CD14-positive monocyte (primary cell): ENCODE measurements around the gene PATJ. TPM values are rescaled to one million over a fixed set of nuclear protein-coding genes. Genes with fewer than 3 reads are reported as not detected.

Experiments used
- DNase-seq, 3 donors: peaks; one replicate each; pipeline ENCODE4 v3.0.0-alpha.2; 2011 to 2022
- H2AFZ ChIP-seq: 2 replicates; pipeline ENCODE4 v1.6.0; 2012; ENCODE audit warnings: mild to moderate bottlenecking, low read depth, low read length, inconsistent platforms; ENCODE audit not compliant: insufficient read depth, poor library complexity, severe bottlenecking
- H3K27ac ChIP-seq, 2 donors: 1 replicate in 1 of 2; 2 replicates in 1 of 2; pipeline ENCODE4 v1.5.1; 2012 to 2013; ENCODE audit warnings: low read length in 2 of 2, control low read depth in 1 of 2, inconsistent platforms in 1 of 2, low read depth in 1 of 2, mild to moderate bottlenecking in 1 of 2
- H3K27me3 ChIP-seq, 2 donors: one replicate each; pipeline versions ENCODE4 v1.6.0 to v1.6.1; 2011 to 2013; ENCODE audit warnings: low read length in 2 of 2; ENCODE audit not compliant: control insufficient read depth in 2 of 2, insufficient read depth in 2 of 2
- H3K36me3 ChIP-seq, 2 donors: replicated peaks in 1 of 2; 1 replicate in 1 of 2; 2 replicates in 1 of 2; pipeline versions ENCODE4 v1.5.1 to v1.6.1; 2012 to 2013; ENCODE audit warnings: low read length in 2 of 2, control low read depth in 1 of 2, inconsistent platforms in 1 of 2, mild to moderate bottlenecking in 1 of 2; ENCODE audit not compliant: insufficient read depth in 2 of 2, control insufficient read depth in 1 of 2
- H3K4me1 ChIP-seq, 2 donors: 1 replicate in 1 of 2; 2 replicates in 1 of 2; pipeline versions ENCODE4 v1.5.1 to v1.6.1; 2012 to 2013; ENCODE audit warnings: low read length in 2 of 2, control low read depth in 1 of 2, inconsistent platforms in 1 of 2, mild to moderate bottlenecking in 1 of 2, moderate library complexity in 1 of 2; ENCODE audit not compliant: insufficient read depth in 2 of 2, control insufficient read depth in 1 of 2
- H3K4me2 ChIP-seq: replicated peaks from 2 replicates; pipeline ENCODE3; 2012; ENCODE audit warnings: low read length, moderate library complexity, mild to moderate bottlenecking; ENCODE audit not compliant: poor library complexity, severe bottlenecking; ENCODE audit errors: extremely low read depth
- H3K4me3 ChIP-seq, 3 experiments: fragments of 200-600 bp in 1 of 3; sonication (generic) in 1 of 3; replicated peaks in 1 of 3; 1 replicate in 2 of 3; 2 replicates in 1 of 3; pipeline ENCODE4 v1.5.1; 2011 to 2013; ENCODE audit warnings: low read length in 3 of 3, mild to moderate bottlenecking in 3 of 3, control low read depth in 2 of 3, low read depth in 2 of 3, inconsistent platforms in 1 of 3, moderate library complexity in 1 of 3
- H3K79me2 ChIP-seq: 2 replicates; pipeline ENCODE4 v1.6.0; 2012; ENCODE audit warnings: mild to moderate bottlenecking, control low read depth, inconsistent platforms, low read length, moderate library complexity; ENCODE audit not compliant: insufficient read depth
- H3K9ac ChIP-seq: 2 replicates; pipeline ENCODE4 v1.6.0; 2017; ENCODE audit warnings: low read length, mild to moderate bottlenecking; ENCODE audit not compliant: insufficient read depth, poor library complexity, severe bottlenecking
- H3K9me3 ChIP-seq, 2 donors: replicated peaks in 1 of 2; 1 replicate in 1 of 2; 2 replicates in 1 of 2; pipeline versions ENCODE4 v1.5.1 to v1.6.1; 2012 to 2013; ENCODE audit warnings: low read length in 2 of 2, control low read depth in 1 of 2; ENCODE audit not compliant: control insufficient read depth in 1 of 2, insufficient read depth in 1 of 2
- H4K20me1 ChIP-seq: 2 replicates; pipeline ENCODE4 v1.6.0; 2012; ENCODE audit warnings: mild to moderate bottlenecking, low read length, control low read depth, moderate library complexity; ENCODE audit not compliant: insufficient read depth
- H3K27ac Mint-ChIP-seq, 7 donors: one replicate each; pipeline ENCODE4 v1.8.0; 2020; ENCODE audit warnings: mild to moderate bottlenecking in 7 of 7, mixed read lengths in 7 of 7, moderate library complexity in 6 of 7, inconsistent platforms in 2 of 7
- H3K27me3 Mint-ChIP-seq, 3 donors: one replicate each; pipeline ENCODE4 v1.8.0; 2021 to 2022; ENCODE audit warnings: low read depth in 3 of 3, mild to moderate bottlenecking in 3 of 3, mixed read lengths in 3 of 3, moderate library complexity in 3 of 3, inconsistent platforms in 1 of 3
- H3K36me3 Mint-ChIP-seq, 2 donors: one replicate each; pipeline ENCODE4 v1.8.0; 2020; ENCODE audit warnings: mixed read lengths in 2 of 2, inconsistent platforms in 1 of 2, mild to moderate bottlenecking in 1 of 2
- H3K4me1 Mint-ChIP-seq: one replicate; pipeline ENCODE4 v1.8.0; 2020; ENCODE audit warnings: mild to moderate bottlenecking, mixed read lengths
- H3K4me3 Mint-ChIP-seq, 2 donors: one replicate each; pipeline ENCODE4 v1.8.0; 2020; ENCODE audit warnings: mild to moderate bottlenecking in 2 of 2, mixed read lengths in 2 of 2, moderate library complexity in 1 of 2
- H3K9me3 Mint-ChIP-seq, 7 donors: one replicate each; pipeline ENCODE4 v1.8.0; 2020 to 2022; ENCODE audit warnings: mixed read lengths in 7 of 7, mild to moderate bottlenecking in 6 of 7, moderate library complexity in 6 of 7, inconsistent platforms in 2 of 7
- WGBS: methylation state at CpG from one replicate; pipeline ENCODE4 v1.1.5; 2013; ENCODE audit warnings: missing lambda C conversion rate; ENCODE audit not compliant: insufficient coverage; 5-methylcytosine and 5-hydroxymethylcytosine counted together
- intact Hi-C, 2 donors: fragments of 100-400 bp; cut with micrococcal nuclease; formaldehyde crosslinking; loops; one replicate each; pipeline versions ENCODE4 v1.15.0 to v1.15.1; 2023
- polyA plus RNA-seq, 3 donors: library from polyadenylated mRNA; depleted of rRNA in 1 of 3; unstranded in 2 of 3; stranded (reverse) in 1 of 3; fragments of 300-500 nt in 2 of 3; fragments of >200 nt in 1 of 3; fragmentation: Illumina TruSeq in 2 of 3; gene quantifications; 1 replicate in 2 of 3; 2 replicates in 1 of 3; pipeline ENCODE4 v1.2.3, GENCODE V29; 2012 to 2021
- TF ChIP-seq, protein P1 (sequence below): fragments of 200-600 bp; IDR thresholded peaks from one replicate; pipeline ENCODE4 v1.8.0; 2022; ENCODE audit warnings: antibody characterized with exemption, mild to moderate bottlenecking

The PATJ gene
- polyA plus RNA-seq, 3 donors = 0.01 to 0.23 TPM; not detected in 1

DNA sequence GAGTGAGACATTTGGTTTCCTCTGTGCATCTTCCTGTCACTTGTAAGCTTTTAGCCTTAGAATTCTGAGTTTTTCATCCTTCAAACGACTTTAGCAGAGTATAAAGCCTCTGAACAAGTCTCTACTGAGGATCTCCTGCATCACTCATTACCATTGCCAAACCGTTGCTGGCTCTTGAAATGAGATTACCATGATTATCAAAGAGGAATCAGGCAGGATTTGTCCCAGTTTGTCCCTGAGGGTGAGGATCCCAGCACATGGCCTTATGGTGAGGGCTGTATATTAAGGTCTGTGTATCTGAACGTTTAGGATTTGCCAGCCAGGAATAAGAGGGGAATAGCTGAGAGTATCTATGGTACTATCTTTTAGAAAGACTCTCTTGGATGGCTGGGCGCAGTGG is 282.9 kb downstream of the PATJ start:
- intact Hi-C loops = no loop called here
- Histone ChIP-seq H3K4me3 (no peak overlapping the region), H3K27me3 (no peaks in the 10 kb centered on the region), H4K20me1 (no peaks in the 10 kb centered on the region), H2AFZ (no peak overlapping the region), H3K79me2 (no peaks in the 10 kb centered on the region), H3K4me2 (no peak overlapping the region), H3K9me3 (peaks cover 0 to 4% of the 10 kb centered on the region in 2 donors), H3K36me3 (no peaks in the 10 kb centered on the region), H3K4me1 (no peaks in the 10 kb centered on the region), H3K27ac (no peak overlapping the region), H3K9ac (no peak overlapping the region)
- Mint-ChIP-seq H3K27me3 (peaks cover 0 to 4% (median 0%) of the 10 kb centered on the region in 3 donors), H3K9me3 (peaks cover 0 to 8% (median 2%) of the 10 kb centered on the region in 7 donors), H3K4me1 (no peaks in the 10 kb centered on the region), H3K4me3 (no peak overlapping the region), H3K27ac (no peak overlapping the region), H3K36me3 (no peaks in the 10 kb centered on the region)
- TF ChIP-seq, protein P1, sequence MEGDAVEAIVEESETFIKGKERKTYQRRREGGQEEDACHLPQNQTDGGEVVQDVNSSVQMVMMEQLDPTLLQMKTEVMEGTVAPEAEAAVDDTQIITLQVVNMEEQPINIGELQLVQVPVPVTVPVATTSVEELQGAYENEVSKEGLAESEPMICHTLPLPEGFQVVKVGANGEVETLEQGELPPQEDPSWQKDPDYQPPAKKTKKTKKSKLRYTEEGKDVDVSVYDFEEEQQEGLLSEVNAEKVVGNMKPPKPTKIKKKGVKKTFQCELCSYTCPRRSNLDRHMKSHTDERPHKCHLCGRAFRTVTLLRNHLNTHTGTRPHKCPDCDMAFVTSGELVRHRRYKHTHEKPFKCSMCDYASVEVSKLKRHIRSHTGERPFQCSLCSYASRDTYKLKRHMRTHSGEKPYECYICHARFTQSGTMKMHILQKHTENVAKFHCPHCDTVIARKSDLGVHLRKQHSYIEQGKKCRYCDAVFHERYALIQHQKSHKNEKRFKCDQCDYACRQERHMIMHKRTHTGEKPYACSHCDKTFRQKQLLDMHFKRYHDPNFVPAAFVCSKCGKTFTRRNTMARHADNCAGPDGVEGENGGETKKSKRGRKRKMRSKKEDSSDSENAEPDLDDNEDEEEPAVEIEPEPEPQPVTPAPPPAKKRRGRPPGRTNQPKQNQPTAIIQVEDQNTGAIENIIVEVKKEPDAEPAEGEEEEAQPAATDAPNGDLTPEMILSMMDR = no peak
- WGBS = 93% methylated on average over 4 of the region's 4 CpGs
- DNase-seq = no peak

- H3K4me1 ChIP-seq = no peaks in the 10 kb centered on the region
- no peak overlapping the region for H3K27ac ChIP-seq
- H3K79me2 ChIP-seq = no peaks in the 10 kb centered on the region
- no peak for DNase-seq
- no peak overlapping the region for H3K4me2 ChIP-seq
- H3K27me3 Mint-ChIP-seq = peaks cover 0 to 2% (median 0%) of the 10 kb centered on the region in 3 donors
- H3K4me1 Mint-ChIP-seq = no peaks in the 10 kb centered on the region
- no CpG with 5 or more reads among the region's 2 CpGs for WGBS
- no peak overlapping the region for H3K27ac Mint-ChIP-seq
- H3K9me3 Mint-ChIP-seq = peaks cover 0 to 8% (median 2%) of the 10 kb centered on the region in 7 donors
- H3K27me3 ChIP-seq = no peaks in the 10 kb centered on the region
- H4K20me1 ChIP-seq = no peaks in the 10 kb centered on the region
- H3K36me3 ChIP-seq = no peaks in the 10 kb centered on the region
- no peak overlapping the region for H3K9ac ChIP-seq
- TF ChIP-seq, protein P1 = no peak
- peaks cover 0 to 4% of the 10 kb centered on the region in 2 donors for H3K9me3 ChIP-seq
- intact Hi-C loops = no loop called here
- H3K36me3 Mint-ChIP-seq = no peaks in the 10 kb centered on the region
- H2AFZ ChIP-seq = no peak overlapping the region
- no peak overlapping the region for H3K4me3 Mint-ChIP-seq
- H3K4me3 ChIP-seq = no peak overlapping the region
Observed at GRCh38 chr1:62025892-62026291, 283.6 kb downstream of the PATJ start.
